ENCODE data around the gene PLAGL2. TPM values are rescaled to one million over a fixed set of nuclear protein-coding genes. Genes with fewer than 3 reads are reported as not detected.

PLAGL2 gene
- total and polyA plus RNA-seq, 10 donors, result 2.2 to 16.6 (median 12.1) TPM

- no peaks in the 10 kb centered on the region for H3K9me3 ChIP-seq
- intact Hi-C loops (cut with DNase I; ENCODE audit: low total_unique reads), result no loop called here
- no peak overlapping the region for H3K4me3 ChIP-seq
- peaks cover 0 to 52% (median 29%) of the 10 kb centered on the region in 6 donors for H3K36me3 ChIP-seq
- 89 to 95% (median 92%) methylated on average over 6 of the region's 6 CpGs for WGBS, 5 donors
- DNase-seq, result no peak
- H3K4me1 ChIP-seq, result peaks cover 2 to 28% (median 11%) of the 10 kb centered on the region in 6 donors
- TF ChIP-seq POLR2AphosphoS5 (IDR thresholded peaks at IDR 0.05), result no peak
- TF ChIP-seq, protein P1, sequence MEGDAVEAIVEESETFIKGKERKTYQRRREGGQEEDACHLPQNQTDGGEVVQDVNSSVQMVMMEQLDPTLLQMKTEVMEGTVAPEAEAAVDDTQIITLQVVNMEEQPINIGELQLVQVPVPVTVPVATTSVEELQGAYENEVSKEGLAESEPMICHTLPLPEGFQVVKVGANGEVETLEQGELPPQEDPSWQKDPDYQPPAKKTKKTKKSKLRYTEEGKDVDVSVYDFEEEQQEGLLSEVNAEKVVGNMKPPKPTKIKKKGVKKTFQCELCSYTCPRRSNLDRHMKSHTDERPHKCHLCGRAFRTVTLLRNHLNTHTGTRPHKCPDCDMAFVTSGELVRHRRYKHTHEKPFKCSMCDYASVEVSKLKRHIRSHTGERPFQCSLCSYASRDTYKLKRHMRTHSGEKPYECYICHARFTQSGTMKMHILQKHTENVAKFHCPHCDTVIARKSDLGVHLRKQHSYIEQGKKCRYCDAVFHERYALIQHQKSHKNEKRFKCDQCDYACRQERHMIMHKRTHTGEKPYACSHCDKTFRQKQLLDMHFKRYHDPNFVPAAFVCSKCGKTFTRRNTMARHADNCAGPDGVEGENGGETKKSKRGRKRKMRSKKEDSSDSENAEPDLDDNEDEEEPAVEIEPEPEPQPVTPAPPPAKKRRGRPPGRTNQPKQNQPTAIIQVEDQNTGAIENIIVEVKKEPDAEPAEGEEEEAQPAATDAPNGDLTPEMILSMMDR (IDR thresholded peaks at IDR 0.05 in 8 of 11, conservative IDR thresholded peaks at IDR 0.05 in 3 of 11), result no peak
- no peak for TF ChIP-seq POLR2A (IDR thresholded peaks at IDR 0.05)
- no peak overlapping the region for H3K27ac ChIP-seq
- H3K27me3 ChIP-seq (replicated peaks in 1 of 7), result no peaks in the 10 kb centered on the region
These were observed 29.9 kb upstream of the PLAGL2 start for GRCh38 chr20:32237419-32237818.

DNA sequence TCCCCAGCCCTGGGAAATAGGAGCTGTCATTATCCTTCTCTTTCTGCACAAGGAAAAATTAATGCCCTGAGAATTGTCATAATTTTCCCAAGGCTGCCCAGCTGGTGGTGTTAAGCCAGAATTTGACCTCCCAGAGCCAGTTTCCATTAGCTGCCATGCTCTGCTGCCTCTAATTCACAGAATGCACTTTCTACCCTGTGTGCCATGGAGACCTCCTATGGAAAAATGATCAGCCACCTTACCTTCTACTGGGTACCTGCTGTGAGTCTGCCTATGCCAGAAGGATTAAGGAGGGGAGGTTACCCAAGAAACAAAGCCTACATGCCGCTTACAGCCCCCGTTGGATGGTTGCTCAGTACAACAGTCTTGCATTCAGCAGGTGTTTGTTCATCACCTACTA is 29.3 kb upstream of the PLAGL2 start:
- no peak for TF ChIP-seq POLR2A (IDR thresholded peaks at IDR 0.05)
- TF ChIP-seq, protein P1 (IDR thresholded peaks at IDR 0.05 in 8 of 11, conservative IDR thresholded peaks at IDR 0.05 in 3 of 11), result no peak
- TF ChIP-seq POLR2AphosphoS5 (IDR thresholded peaks at IDR 0.05), result no peak
- intact Hi-C loops (cut with DNase I; ENCODE audit: low total_unique reads), result no loop called here
- Histone ChIP-seq H3K4me3 (no peak overlapping the region), H3K9me3 (no peaks in the 10 kb centered on the region), H3K4me1 (peaks cover 8 to 34% (median 17%) of the 10 kb centered on the region in 6 donors), H3K36me3 (peaks cover 0 to 55% (median 29%) of the 10 kb centered on the region in 6 donors), H3K27me3 (replicated peaks in 1 of 7) (no peaks in the 10 kb centered on the region), H3K27ac (no peak overlapping the region)
- 91 to 100% (median 96%) methylated on average over 2 of the region's 2 CpGs for WGBS, 5 donors
- DNase-seq, result no peak

- Histone ChIP-seq H3K4me1 (peaks cover 11 to 41% (median 22%) of the 10 kb centered on the region in 6 donors), H3K4me3 (no peak overlapping the region), H3K27ac (no peak overlapping the region), H3K36me3 (peaks cover 0 to 62% (median 31%) of the 10 kb centered on the region in 6 donors), H3K27me3 (replicated peaks in 1 of 7) (no peaks in the 10 kb centered on the region), H3K9me3 (no peaks in the 10 kb centered on the region)
- intact Hi-C loops (cut with DNase I; ENCODE audit: low total_unique reads), result no loop called here
- no peak for TF ChIP-seq POLR2A (IDR thresholded peaks at IDR 0.05)
- TF ChIP-seq POLR2AphosphoS5 (IDR thresholded peaks at IDR 0.05), result no peak
- TF ChIP-seq, protein P1 (IDR thresholded peaks at IDR 0.05 in 8 of 11, conservative IDR thresholded peaks at IDR 0.05 in 3 of 11), result no peak
- no peak for DNase-seq
- WGBS, 5 donors, result 93 to 100% (median 97%) methylated on average over 3 of the region's 3 CpGs
These were observed 28.5 kb upstream of the PLAGL2 start for GRCh38 chr20:32236048-32236533.

GRCh38 chr20:32235331-32236047 is 27.9 kb upstream of the PLAGL2 start:
- 90 to 94% (median 91%) methylated on average over 5 to 6 of the region's 6 CpGs for WGBS, 5 donors
- no peak overlapping the region for H3K4me3 ChIP-seq
- DNase-seq, result no peak
- H3K27ac ChIP-seq, result no peak overlapping the region
- TF ChIP-seq POLR2A (IDR thresholded peaks at IDR 0.05) (no peak), POLR2AphosphoS5 (IDR thresholded peaks at IDR 0.05) (no peak)
- TF ChIP-seq, protein P1 (IDR thresholded peaks at IDR 0.05 in 8 of 11, conservative IDR thresholded peaks at IDR 0.05 in 3 of 11), result no peak
- H3K4me1 ChIP-seq, result peaks cover 11 to 41% (median 22%) of the 10 kb centered on the region in 6 donors
- H3K9me3 ChIP-seq, result no peaks in the 10 kb centered on the region
- H3K27me3 ChIP-seq (replicated peaks in 1 of 7), result no peaks in the 10 kb centered on the region
- peaks cover 0 to 68% (median 36%) of the 10 kb centered on the region in 6 donors for H3K36me3 ChIP-seq
- intact Hi-C loops (cut with DNase I; ENCODE audit: low total_unique reads), result no loop called here
